HG02840 (cell line): ENCODE results near the gene CD48.

Experiments
- ATAC-seq: cut with Tn5 transposase; IDR thresholded peaks from one replicate; pipeline ENCODE4 v1.9.1; 2021; ENCODE audit warnings: mild to moderate bottlenecking, moderate library complexity, moderate number of reproducible peaks; ENCODE audit not compliant: unreplicated experiment, low FRiP score

Gene CD48, protein sequence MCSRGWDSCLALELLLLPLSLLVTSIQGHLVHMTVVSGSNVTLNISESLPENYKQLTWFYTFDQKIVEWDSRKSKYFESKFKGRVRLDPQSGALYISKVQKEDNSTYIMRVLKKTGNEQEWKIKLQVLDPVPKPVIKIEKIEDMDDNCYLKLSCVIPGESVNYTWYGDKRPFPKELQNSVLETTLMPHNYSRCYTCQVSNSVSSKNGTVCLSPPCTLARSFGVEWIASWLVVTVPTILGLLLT

DNA sequence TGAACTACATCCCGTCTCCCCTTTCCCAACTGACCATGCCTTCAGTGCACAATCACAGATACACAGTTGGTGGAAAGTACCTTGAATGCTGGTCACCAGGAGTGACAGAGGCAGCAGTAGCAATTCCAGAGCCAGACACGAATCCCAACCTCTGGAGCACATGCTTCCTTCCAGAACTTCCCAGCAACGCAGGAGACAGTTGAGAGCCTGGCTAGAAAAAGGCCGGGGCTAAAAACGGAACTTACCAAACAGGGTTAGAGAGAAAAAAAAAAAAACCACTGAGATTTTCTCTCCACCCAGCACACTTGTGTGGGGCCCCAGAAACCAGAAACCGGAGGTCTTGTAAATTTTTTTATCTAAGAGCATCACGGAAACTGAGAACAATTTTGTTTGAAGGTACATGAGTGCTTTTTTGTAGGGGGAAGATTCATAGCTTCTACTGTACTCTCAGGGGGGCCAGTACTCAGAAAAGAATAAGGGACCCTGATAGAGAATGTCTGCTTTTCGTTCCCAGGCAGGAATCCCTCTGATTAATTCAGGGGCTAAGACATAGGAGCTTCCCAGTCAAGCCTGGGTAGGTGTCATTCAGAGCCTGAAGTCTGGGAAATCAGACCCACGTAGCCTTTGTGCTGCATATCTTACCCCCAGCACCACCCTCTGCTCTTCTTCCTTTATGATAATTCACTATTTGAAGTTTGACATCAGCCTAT lies at the start of gene CD48:
CD48 (minus strand) TSS at position 221 of the 710 bp plus-strand sequence; CDS start at position 162, 59 bp downstream.
- peak; percentile 38 for ATAC-seq

DNA sequence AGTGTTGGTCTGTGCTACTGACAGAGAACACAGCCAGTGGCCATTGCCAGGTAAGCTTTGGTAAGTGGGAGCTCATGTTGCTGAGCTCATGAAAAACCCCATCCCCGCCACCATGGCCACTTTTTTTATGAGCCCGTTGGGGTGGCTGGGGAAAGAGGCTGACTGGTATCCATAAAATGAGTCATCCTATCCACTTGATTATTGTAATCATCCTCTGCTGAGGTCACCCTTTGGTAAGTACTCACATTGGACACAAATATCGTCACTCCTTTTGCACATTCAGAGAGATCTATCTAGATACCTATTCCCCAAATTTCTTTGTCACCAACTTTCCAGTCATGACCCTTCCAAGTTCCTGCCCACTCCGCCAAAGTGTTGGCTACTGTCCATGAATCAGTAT lies 49.4 kb upstream of the CD48 start:
- no peak for ATAC-seq

DNA sequence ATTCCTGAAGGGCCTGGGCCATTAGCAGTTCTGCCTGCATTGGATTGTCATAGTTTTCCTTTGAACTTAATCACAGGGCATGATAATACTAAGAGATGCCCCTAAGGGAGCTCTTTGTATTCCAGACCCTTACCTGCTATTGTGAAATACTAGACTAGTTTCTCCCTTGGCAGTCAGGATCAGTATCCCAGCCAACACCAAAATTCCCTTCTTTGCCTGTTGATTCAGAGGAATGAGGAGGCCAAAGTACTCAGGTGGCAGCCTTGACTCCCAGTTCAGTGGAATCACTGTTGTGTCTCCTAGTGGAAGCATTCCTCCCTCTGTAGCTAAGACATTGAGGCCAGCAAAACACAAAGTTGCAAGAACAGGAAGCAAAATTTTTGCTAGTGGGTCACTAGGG lies 48.1 kb upstream of the CD48 start:
- no peak for ATAC-seq

DNA sequence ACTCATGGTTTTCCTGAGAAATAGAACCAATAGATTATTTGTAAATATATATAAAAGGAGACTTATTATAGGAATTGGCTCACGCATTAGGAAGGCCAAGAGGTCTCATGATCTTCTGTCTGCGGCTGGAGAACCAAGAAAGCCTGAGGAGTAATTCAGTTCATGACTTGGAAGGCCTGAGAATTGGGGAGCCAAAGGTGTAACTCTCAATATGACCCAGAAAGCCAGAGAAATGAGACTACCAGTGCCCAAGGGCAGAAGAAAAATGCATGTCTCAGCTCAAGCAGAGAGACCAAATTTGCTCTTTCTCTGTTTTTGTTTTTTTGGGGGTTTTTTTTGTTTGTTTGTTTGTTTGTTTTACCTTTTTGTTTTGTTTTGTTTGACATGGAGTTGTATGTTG lies 46.9 kb upstream of the CD48 start:
- ATAC-seq = no peak

DNA sequence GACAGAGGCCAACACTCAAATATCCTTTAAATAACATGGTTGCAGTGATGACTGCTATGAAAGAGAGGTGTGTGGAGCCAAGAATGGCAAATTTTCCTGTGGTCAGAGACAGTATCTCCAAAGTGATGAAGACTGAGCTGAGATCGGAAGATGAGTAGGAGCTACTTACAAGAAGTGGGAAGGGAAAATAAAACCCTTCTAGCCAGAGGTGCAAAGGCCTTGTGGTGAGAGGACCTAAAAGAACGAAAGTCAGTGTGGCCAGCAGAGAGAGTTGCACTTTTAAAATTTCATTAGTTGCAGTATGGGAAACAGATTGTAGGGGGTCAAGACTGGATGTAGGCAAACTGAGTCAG lies 45.2 kb upstream of the CD48 start:
- no peak for ATAC-seq

DNA sequence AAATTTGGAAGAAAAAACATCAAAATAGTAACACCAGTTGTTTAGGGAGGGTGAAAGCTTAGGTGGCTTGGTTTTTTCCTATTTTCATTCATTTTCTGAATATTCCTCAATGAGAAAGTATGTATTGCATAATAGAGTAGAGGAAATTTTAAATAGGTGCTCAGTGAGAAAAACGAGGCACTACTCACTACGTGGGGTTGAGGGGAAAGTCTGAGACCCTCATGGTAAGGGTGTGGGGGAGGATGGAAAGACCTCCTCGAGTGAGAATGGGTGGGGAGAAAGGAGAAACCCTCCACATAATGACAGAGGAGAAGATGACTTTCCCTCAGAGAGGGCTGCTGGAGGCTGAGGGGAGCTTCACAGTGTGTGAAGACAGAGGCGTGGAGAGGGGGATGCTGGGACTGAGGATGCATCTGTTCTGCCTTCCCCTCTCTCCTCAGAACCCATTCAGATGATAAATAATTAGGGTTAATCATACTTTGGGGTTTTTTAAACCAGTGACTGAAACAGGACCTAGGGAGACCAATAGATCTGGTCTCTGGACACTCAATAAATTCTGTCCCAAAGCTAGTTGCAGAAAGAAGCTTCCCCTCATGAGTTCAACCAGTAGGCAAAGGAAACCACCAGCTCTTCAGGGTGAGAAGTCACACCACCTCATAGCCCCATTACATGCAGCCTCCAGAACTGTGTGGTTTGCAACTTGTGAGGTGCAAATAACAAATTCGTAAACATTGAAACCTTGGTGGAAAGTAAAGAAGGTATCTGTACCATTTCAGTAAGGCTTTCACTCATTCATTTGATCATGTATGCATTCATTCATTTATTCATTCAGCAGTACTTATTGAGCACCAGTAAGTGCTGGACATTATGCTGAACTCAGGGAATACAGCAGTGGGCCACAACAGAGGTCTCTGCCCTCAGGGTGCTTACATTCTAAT lies 44.6 kb upstream of the CD48 start:
- no peak for ATAC-seq

DNA sequence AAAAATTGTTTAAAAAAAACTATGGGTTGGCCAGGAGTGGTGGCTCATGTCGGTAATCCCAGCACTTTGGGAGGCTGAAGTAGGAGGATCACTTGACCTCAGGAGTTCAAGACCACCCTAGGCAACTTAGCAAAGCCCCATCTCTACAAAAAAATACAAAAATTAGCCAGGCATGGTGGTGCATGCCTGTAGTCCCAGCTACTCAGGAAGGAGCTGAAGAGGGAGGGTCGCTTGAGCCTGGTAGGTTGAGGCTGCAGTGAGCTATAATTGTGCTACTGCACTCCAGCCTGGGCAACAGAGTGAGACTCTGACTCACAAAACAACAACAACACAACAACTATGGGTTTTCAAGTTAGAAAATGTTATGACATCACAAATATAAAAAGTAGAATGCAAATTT lies 43.8 kb upstream of the CD48 start:
- no peak for ATAC-seq

DNA sequence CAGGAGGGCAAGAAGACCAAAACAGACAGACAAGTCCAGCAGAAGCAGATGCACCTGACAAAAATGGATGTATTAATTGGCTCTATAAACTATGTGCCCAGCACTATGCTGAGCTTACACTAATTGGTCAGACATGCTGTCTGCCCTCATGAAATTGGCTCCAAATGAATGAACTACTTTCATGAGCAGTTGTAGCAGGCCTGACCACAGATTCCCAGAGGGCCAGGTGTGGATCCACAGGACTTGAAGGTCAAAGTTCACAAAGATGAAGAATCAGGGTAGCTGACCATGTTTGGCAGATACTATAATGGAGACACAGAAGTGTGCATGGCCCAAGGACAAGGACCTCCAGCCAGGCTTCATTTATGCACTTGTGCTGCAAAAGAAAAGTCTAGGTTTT lies 42.0 kb upstream of the CD48 start:
- ATAC-seq = no peak

DNA sequence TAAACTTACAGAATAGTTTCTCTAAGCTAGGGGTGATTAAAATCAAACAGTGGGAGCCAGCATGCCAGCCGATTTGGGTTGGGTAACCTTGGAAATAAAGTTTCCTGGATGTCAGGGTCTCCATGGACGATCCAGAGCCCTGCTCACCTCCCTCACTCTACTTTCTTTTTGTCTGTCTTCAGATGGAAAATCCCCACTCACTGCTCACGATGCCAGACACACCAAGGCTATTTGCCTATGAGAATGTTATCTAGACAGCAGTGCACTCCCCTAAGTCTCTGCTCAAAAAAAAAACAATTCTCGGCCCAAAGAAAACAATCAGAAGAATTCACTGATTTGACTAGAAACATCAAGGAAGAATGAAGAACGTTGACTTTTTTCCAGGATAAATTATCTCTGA lies 41.3 kb upstream of the CD48 start:
- ATAC-seq = no peak

DNA sequence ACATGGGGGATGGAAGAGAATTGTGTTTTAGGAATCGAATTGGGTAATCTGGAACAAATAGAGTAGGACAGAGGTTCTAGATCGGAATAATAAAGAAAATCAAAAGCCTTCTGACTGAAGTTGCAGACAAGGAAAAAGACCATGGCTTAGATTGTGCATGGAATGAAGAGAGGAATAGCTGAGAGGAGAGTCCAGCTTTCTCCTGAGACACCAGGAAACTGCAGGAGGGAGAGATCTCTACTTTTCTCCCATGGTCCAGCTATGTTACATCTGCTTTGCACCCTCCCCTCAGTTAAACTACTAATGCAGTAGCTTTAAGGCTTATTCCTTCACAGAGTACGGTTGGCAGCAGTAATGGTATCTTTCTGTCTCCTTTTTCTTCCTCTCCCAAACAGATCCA lies 40.8 kb upstream of the CD48 start:
- no peak for ATAC-seq

DNA sequence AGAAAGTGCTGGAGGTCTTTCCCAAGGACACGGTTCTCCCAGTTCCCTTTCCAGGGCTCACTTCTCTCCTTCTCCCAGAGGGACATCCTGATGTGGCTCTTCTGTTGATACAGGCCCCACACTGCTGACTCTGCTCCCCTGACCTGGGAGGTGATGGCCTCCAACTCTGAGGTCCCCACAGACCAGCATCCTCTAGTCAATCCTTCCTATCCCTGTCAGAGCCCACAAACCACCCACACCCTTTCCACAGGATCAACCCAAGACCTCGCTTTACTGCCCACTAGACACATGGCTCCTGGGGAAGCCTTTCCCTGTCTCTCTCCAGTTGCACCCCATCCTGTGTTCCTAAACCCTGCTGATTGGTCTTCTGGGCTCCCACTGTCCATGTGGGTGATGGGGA lies 39.0 kb upstream of the CD48 start:
- ATAC-seq = no peak

DNA sequence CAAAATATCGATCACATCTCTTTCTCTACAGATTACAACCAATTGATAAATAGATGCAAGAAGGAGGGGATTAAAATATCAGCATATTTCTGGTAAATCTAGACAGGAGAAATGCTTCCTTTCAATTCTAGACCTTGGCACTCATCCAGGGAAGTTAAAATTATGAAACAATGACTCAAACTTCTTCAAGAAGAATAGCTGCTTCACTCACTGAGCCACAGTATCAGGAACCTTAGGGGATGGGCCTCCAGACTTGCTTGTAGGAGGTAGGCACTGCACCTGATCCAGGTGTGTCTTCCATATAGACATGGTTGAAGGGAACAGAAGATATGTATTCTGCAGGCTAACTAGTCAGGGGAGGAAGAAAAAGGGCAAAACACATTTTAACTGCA lies 37.3 kb upstream of the CD48 start:
- ATAC-seq = no peak

DNA sequence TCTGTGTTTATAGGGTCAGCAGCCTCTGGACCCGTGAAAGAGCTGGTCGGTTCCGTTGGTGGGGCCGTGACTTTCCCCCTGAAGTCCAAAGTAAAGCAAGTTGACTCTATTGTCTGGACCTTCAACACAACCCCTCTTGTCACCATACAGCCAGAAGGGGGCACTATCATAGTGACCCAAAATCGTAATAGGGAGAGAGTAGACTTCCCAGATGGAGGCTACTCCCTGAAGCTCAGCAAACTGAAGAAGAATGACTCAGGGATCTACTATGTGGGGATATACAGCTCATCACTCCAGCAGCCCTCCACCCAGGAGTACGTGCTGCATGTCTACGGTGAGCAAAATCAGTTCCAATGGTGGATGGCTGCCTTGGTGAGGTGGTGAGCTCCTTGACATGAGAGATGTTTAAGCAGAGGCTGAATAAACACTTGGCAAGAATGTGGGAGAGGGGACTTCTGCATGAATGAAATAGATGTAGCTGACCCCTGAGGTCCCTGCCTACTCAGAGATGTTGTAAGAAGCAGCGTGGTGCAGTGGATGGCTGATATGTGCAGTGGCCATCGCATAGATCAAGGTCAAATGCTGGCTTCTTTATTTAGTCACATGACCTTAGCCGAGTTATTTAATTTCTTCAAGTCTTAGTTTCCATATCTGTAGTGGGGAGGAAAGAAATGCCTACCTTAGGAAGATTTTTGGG lies 36.7 kb upstream of the CD48 start:
- no peak for ATAC-seq

DNA sequence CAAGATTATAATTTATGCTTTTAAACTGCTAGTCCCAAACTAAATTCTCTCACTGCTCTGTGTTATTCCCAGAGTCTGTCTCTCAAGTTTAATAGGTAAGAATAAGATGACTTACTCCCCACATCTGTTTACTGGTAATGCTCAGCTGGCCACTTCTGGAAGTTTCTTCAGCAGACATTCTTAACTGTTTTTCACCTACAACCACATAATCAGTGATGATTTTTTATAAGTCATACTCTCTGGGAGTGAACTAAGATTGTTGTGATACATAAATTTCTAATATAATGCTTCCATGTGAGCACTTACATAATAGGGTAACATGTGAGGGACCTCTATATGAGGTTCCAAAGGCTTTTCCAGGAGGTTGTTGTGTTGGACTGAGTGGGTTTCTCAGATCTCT lies 36.1 kb upstream of the CD48 start:
- ATAC-seq = no peak

DNA sequence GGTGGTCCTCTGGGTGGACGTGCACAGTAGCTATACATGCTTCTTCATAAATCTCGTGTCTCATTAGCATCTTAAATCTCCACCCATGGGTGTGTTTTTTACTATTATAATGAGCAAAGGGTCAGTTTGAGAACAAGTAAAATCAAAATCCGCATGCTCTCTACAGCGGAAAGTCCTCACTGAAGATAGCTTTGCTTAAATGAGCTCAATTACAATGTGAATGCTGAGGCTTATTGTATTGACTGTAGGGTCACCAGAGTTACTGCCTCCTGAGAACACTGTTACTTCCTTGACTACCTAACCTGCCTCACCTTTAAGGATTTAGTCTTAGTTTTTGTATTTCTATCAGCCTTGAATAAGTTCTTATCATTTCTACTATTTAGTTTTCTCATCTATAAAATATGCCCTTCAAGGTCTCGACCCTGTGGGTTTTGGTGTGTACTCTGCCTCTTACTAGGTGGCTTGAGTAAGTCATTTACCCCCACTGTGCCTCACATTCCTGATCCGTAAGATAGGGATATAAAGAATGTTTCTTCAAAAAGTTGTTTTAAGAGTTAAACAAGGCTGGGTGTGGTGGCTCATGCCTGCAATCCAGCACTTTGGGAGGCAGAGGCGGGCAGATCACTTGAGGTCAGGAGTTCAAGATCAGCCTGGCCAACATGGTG lies 35.3 kb upstream of the CD48 start:
- no peak for ATAC-seq

DNA sequence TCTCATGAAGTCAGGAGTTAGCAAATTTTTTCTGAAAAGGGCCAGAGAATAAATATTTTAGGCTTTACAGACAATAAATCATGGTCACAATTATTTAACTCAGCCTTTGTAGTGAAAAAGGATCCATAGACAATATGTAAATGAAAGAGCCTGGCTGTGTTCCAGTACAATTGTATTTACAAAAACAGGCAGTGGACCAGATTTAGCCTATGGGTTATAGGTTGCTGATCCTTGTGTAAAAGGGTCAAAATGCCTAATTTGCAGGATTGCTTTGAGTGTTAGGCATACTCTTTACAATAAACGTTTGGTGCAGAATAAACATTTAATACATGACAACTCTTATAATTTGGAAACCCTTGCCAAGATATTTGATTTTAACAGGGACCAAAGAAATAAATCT lies 33.9 kb upstream of the CD48 start:
- ATAC-seq = no peak

DNA sequence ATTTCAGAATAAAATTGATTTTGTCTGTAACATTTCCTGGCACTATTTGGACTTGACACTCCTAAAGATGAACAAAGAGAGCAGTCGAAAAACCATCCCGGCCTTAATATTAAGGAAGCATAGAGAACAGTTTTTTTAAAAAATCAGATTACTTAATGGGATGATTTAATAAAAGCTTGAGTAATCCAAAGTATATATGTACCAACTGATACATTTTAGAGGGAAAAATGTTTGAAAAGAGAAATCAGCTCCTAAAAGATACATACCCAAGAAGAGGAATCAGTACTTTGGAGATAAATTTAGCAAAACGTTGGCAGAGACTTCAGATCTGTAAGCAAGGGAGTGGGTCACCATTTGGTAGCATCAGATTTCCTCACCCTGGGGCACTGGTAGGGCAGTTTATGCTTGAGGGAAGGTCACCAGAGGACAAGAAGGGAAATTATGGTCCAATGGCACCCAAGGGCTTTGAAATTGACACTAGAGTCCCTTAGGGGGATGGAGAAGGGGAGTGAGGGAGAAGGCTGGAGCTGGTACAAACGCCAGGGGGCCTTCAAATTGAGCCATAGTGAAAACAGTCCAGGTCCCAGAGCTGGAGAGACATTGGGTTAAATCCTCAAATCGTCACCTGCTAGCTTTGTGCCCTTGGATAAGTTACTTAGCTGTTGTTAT lies 33.4 kb upstream of the CD48 start:
- ATAC-seq = no peak

DNA sequence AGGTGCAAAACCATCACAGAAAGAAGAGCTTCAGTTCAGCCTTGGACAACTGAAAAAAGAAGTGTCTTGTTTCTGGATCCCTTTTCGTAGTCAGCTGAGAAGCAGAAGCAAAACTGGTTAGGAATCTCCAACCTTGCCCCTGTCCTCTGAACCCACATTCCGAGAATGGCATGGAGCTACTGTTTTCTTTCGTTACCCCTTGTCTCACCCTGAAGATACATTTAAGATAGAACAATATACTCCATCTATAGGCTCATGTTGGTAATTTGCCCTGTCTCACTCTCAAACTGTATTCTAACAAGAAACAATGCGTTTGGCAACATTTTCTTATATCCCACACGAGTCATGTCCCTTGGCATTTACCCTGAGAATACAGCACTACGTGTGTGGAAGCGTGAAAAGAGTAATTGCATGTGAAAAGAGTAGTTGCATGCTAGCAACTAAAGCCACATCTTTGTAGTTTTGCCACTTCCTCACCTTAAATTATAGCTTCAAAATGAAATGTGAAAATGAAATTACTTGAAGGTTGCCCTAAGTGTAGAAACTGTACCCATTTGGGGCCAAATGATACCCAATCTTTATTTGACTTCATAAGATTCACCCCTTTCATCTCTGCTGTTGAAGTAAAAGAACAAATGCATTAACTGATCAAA lies 32.7 kb upstream of the CD48 start:
- no peak for ATAC-seq

DNA sequence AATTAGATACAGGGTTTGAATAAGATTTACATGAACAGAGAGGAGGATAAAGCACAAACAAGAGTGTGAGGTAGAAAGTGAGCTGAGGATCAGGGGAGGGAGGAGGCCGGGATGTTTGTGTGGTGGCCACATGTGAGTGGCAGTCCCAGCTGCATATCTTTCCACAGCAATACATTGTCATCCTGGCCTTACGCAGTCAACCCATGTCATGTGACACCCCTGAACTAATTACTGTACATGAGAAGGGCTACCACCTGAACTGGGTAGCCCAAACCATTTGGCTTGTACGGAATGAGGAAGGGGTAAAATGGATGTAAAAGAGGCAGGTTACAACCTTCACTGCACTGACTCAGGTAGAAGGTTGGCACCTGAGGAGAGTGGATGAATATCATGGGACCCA lies 31.6 kb upstream of the CD48 start:
- ATAC-seq = no peak
